IMR-90 (cell line): ENCODE data around the gene RSPO4. TPM values are rescaled to one million over a fixed set of nuclear protein-coding genes. Genes with fewer than 3 reads are reported as not detected.

Source experiments
- ATAC-seq: fragments of 200-7000 bp; cut with Tn5 transposase; 2 replicates; pipeline ENCODE4 v1.9.1; 2020; ENCODE audit warnings: low read depth, mild to moderate bottlenecking, moderate library complexity
- BruUV-seq: library from RNA; stranded (reverse); fragments of 400-500 nt; replicated peaks from 2 replicates; lab custom pipeline; 2021; lab: Mats Ljungman, UMichigan
- CTCF ChIA-PET: fragments of 300-600 bp; formaldehyde crosslinking; extraction: SDS; loops from one replicate; lab custom pipeline; 2021; ENCODE audit warnings: antibody characterized with exemption; lab: Yijun Ruan, JAX
- POLR2A ChIA-PET: fragments of 300-600 bp; sonication (Branson Sonifier 250); formaldehyde crosslinking; loops from one replicate; lab custom pipeline; 2022; ENCODE audit warnings: antibody characterized with exemption; ENCODE audit not compliant: unreplicated experiment; lab: Charles Lee
- DNase-seq: peaks from one replicate; pipeline ENCODE4 v3.0.0; 2013
- H2AFZ ChIP-seq: replicated peaks from 2 replicates; pipeline ENCODE3; 2013; ENCODE audit warnings: low read length, mild to moderate bottlenecking; ENCODE audit not compliant: poor library complexity
- H2AK5ac ChIP-seq: 2 replicates; pipeline ENCODE4 v1.6.1; 2013; ENCODE audit warnings: low read depth, low read length, inconsistent platforms
- H2AK9ac ChIP-seq: replicated peaks from 2 replicates; pipeline ENCODE3; 2013; ENCODE audit warnings: mild to moderate bottlenecking, low read depth, low read length, moderate library complexity; ENCODE audit not compliant: poor library complexity
- H2BK120ac ChIP-seq: 2 replicates; pipeline ENCODE4 v1.6.1; 2013; ENCODE audit warnings: low read depth, low read length, inconsistent platforms
- H2BK15ac ChIP-seq: 3 replicates; pipeline ENCODE4 v1.6.1; 2013; ENCODE audit warnings: low read depth, low read length, inconsistent platforms
- H2BK20ac ChIP-seq: 2 replicates; pipeline ENCODE4 v1.6.1; 2013; ENCODE audit warnings: low read depth, mild to moderate bottlenecking, inconsistent platforms, low read length, moderate library complexity
- H2BK5ac ChIP-seq: 2 replicates; pipeline ENCODE4 v1.6.1; 2013; ENCODE audit warnings: mild to moderate bottlenecking, low read depth, low read length, inconsistent platforms; ENCODE audit not compliant: poor library complexity, severe bottlenecking
- H3K14ac ChIP-seq: replicated peaks from 2 replicates; pipeline ENCODE4 v1.6.1; 2013; ENCODE audit warnings: low read depth, low read length, inconsistent platforms
- H3K18ac ChIP-seq: 2 replicates; pipeline ENCODE4 v1.6.1; 2013; ENCODE audit warnings: low read depth, low read length, control low read depth
- H3K23ac ChIP-seq: 2 replicates; pipeline ENCODE4 v1.6.1; 2013; ENCODE audit warnings: low read depth, low read length, inconsistent platforms
- H3K27ac ChIP-seq: 2 replicates; pipeline ENCODE4 v1.5.1; 2013; ENCODE audit warnings: mild to moderate bottlenecking, control low read depth, low read length; ENCODE audit not compliant: insufficient read depth
- H3K27me3 ChIP-seq: 2 replicates; pipeline ENCODE4 v1.6.1; 2013; ENCODE audit warnings: low read length; ENCODE audit not compliant: control insufficient read depth, insufficient read depth
- H3K36me3 ChIP-seq: 2 replicates; pipeline ENCODE4 v1.6.1; 2013; ENCODE audit warnings: low read length, mixed read lengths; ENCODE audit not compliant: control insufficient read depth, insufficient read depth
- H3K4ac ChIP-seq: 2 replicates; pipeline ENCODE4 v1.6.1; 2013; ENCODE audit warnings: low read depth, low read length, inconsistent platforms
- H3K4me1 ChIP-seq: 2 replicates; pipeline ENCODE4 v1.6.1; 2013; ENCODE audit warnings: low read length, mixed read lengths; ENCODE audit not compliant: control insufficient read depth, insufficient read depth
- H3K4me2 ChIP-seq: 2 replicates; pipeline ENCODE4 v1.6.1; 2013; ENCODE audit warnings: low read depth, mild to moderate bottlenecking, control low read depth, low read length, moderate library complexity
- H3K4me3 ChIP-seq: 2 replicates; pipeline ENCODE4 v1.5.1; 2013; ENCODE audit warnings: low read depth, mild to moderate bottlenecking, control low read depth, low read length, moderate library complexity; ENCODE audit not compliant: insufficient read depth
- H3K56ac ChIP-seq: 2 replicates; pipeline ENCODE4 v1.6.1; 2013; ENCODE audit warnings: low read length, inconsistent platforms; ENCODE audit not compliant: insufficient read depth; ENCODE audit errors: extremely low read depth
- H3K79me1 ChIP-seq, 2 experiments: 2 replicates each; pipeline ENCODE4 v1.6.1; 2013; ENCODE audit warnings: low read length in 2 of 2, inconsistent platforms in 1 of 2, low read depth in 1 of 2
- H3K9ac ChIP-seq: 2 replicates; pipeline ENCODE4 v1.6.1; 2013; ENCODE audit warnings: low read depth, low read length, control low read depth
- H3K9me1 ChIP-seq: 2 replicates; pipeline ENCODE4 v1.6.1; 2013; ENCODE audit warnings: low read length, inconsistent platforms; ENCODE audit not compliant: insufficient read depth
- H3K9me3 ChIP-seq: 2 replicates; pipeline ENCODE4 v1.6.1; 2013; ENCODE audit warnings: low read length; ENCODE audit not compliant: control insufficient read depth, insufficient read depth
- H4K20me1 ChIP-seq: 2 replicates; pipeline ENCODE4 v1.6.1; 2013; ENCODE audit warnings: low read length, inconsistent platforms; ENCODE audit not compliant: insufficient read depth
- H4K5ac ChIP-seq: 2 replicates; pipeline ENCODE4 v1.6.1; 2013; ENCODE audit warnings: mild to moderate bottlenecking, low read depth, low read length, control low read depth
- H4K8ac ChIP-seq, 2 experiments: 2 replicates each; pipeline ENCODE4 v1.6.1; 2013; ENCODE audit warnings: low read depth in 2 of 2, low read length in 2 of 2, control low read depth in 1 of 2, inconsistent platforms in 1 of 2
- H4K91ac ChIP-seq: 2 replicates; pipeline ENCODE4 v1.6.1; 2013; ENCODE audit warnings: low read depth, low read length, inconsistent platforms; ENCODE audit not compliant: insufficient read depth
- CEBPB ChIP-seq: IDR thresholded peaks from 2 replicates; pipeline ENCODE4 v1.6.1; 2012; ENCODE audit warnings: low read depth, low read length, improper control_type of control experiment
- CHD1 ChIP-seq: IDR thresholded peaks from 2 replicates; pipeline ENCODE4 v1.6.1; 2012; ENCODE audit warnings: low read depth, low read length, improper control_type of control experiment
- FOS ChIP-seq: fragments of 150-350 bp; IDR thresholded peaks from 2 replicates; pipeline ENCODE4 v1.6.1; 2016; ENCODE audit warnings: low read depth, low read length
- MAFK ChIP-seq: IDR thresholded peaks from 2 replicates; pipeline ENCODE4 v1.6.1; 2012; ENCODE audit warnings: low read depth, low read length, improper control_type of control experiment
- NFE2L2 ChIP-seq: fragments of 150-350 bp; IDR thresholded peaks from 2 replicates; pipeline ENCODE4 v1.6.1; 2016; ENCODE audit warnings: low read depth, mild to moderate bottlenecking, low read length
- POLR2A ChIP-seq: IDR thresholded peaks from 2 replicates; pipeline ENCODE4 v1.6.1; 2012; ENCODE audit warnings: mild to moderate bottlenecking, low read depth, low read length
- RAD21 ChIP-seq: IDR thresholded peaks from 2 replicates; pipeline ENCODE4 v1.6.1; 2012; ENCODE audit warnings: low read length, improper control_type of control experiment
- RFX5 ChIP-seq: IDR thresholded peaks from 2 replicates; pipeline ENCODE4 v1.8.0; 2012; ENCODE audit warnings: low read depth, mild to moderate bottlenecking, low read length, moderate library complexity
- SMC3 ChIP-seq: fragments of 150-350 bp; IDR thresholded peaks from 2 replicates; pipeline ENCODE4 v1.6.1; 2016; ENCODE audit warnings: low read depth, mild to moderate bottlenecking, antibody characterized with exemption, low read length, moderate library complexity
- USF2 ChIP-seq: fragments of 150-350 bp; IDR thresholded peaks from 2 replicates; pipeline ENCODE4 v1.6.1; 2017; ENCODE audit warnings: mild to moderate bottlenecking, antibody characterized with exemption, low read length, low read depth
- WGBS, 2 experiments: methylation state at CpG; one replicate each; pipeline versions ENCODE4 v1.1.5 to v1.1.7; 2013; ENCODE audit warnings: missing lambda C conversion rate in 2 of 2; ENCODE audit not compliant: insufficient read length in 1 of 2; ENCODE audit errors: extremely low coverage in 2 of 2; 5-methylcytosine and 5-hydroxymethylcytosine counted together
- dilution Hi-C: fragments of 300-500 bp; cut with HindIII; formaldehyde crosslinking; loops from one replicate; pipeline ENCODE4 v1.14.3; 2018; ENCODE audit warnings: low sequenced_read_pairs; ENCODE audit not compliant: unreplicated experiment
- in situ Hi-C: fragments of 300-500 bp; cut with MboI; formaldehyde crosslinking; loops from 3 replicates; pipeline ENCODE4 v1.14.3; 2019; ENCODE audit warnings: low sequenced_read_pairs, inconsistent platforms, mixed read lengths
- intact Hi-C: fragments of 100-400 bp; cut with micrococcal nuclease; formaldehyde crosslinking; loops from 2 replicates; pipeline ENCODE4 v1.10.0; 2022
- polyA plus RNA-seq, 3 experiments: library from polyadenylated mRNA; depleted of rRNA; stranded (reverse); fragments of >200 nt; gene quantifications; 2 replicates each; pipeline ENCODE4 v1.2.3, GENCODE V29; 2012; ENCODE audit warnings: low replicate concordance in 1 of 3
- total RNA-seq: library from RNA; depleted of rRNA; stranded (reverse); fragments of >200 nt; gene quantifications from 2 replicates; pipeline ENCODE4 v1.2.3, GENCODE V29; 2012

The RSPO4 gene
- total and polyA plus RNA-seq, 2 of the 4 experiments (the other 2 are of a cell fraction), result not detected

- WGBS, 2 experiments, result 0% methylated on average over 1 of the region's 9 CpGs; no CpG with 5 or more reads in 1 of the 2 experiments
- intact Hi-C loops, result no loop called here
Observed at GRCh38 chr20:944148-944547, 58.0 kb downstream of the RSPO4 start.

More at GRCh38 chr20:944148-944547, 58.0 kb downstream of the RSPO4 start:
- H3K4me2 ChIP-seq, result no peak overlapping the region
- BruUV-seq, result no TSS peak
- H3K9me3 ChIP-seq, result no peaks in the 10 kb centered on the region
- ChIA-PET CTCF (no interaction called here), POLR2A (no interaction called here)
- no peak overlapping the region for H4K5ac ChIP-seq
- H3K79me1 ChIP-seq, result no peaks in the 10 kb centered on the region
- no peak overlapping the region for H3K23ac ChIP-seq
- H3K14ac ChIP-seq, result no peak overlapping the region
- H4K20me1 ChIP-seq, result no peaks in the 10 kb centered on the region
- dilution Hi-C loops (no loop called here), in situ Hi-C loops (no loop called here)
- no peak overlapping the region for H2AK9ac ChIP-seq
- no peak overlapping the region for H2BK5ac ChIP-seq
- no peak overlapping the region for H3K4ac ChIP-seq
- H3K27ac ChIP-seq, result no peak overlapping the region
- no peaks in the 10 kb centered on the region for H3K36me3 ChIP-seq
- no peak overlapping the region for H2BK15ac ChIP-seq
- H3K9me1 ChIP-seq, result no peaks in the 10 kb centered on the region
- H2AK5ac ChIP-seq, result no peak overlapping the region
- H4K8ac ChIP-seq, result no peak overlapping the region
- no peak for DNase-seq
- no peak overlapping the region for H2BK120ac ChIP-seq
- peaks cover 1% of the 10 kb centered on the region; the same call in 1 of the 2 replicates for H3K27me3 ChIP-seq
- H3K9ac ChIP-seq, result no peak overlapping the region
- no peak overlapping the region for H3K56ac ChIP-seq
- no peaks in the 10 kb centered on the region for H3K4me1 ChIP-seq
- no peak overlapping the region for H2BK20ac ChIP-seq
- H3K18ac ChIP-seq, result no peak overlapping the region
- no peak overlapping the region for H4K91ac ChIP-seq
- TF ChIP-seq CHD1, result no peak
- no peak for TF ChIP-seq MAFK
- TF ChIP-seq SMC3, result no peak
- no peak for TF ChIP-seq POLR2A
- TF ChIP-seq USF2, result no peak
- TF ChIP-seq RFX5, result no peak
- TF ChIP-seq RAD21, result no peak
- no peak for TF ChIP-seq CEBPB
- TF ChIP-seq FOS, result no peak
- no peak for TF ChIP-seq NFE2L2
- H3K4me3 ChIP-seq, result no peak overlapping the region
- no peak for ATAC-seq
- H2AFZ ChIP-seq, result no peak overlapping the region
